ENCODE data around the gene LCA5. TPM values are rescaled to one million over a fixed set of nuclear protein-coding genes. Genes with fewer than 3 reads are reported as not detected.

LCA5 gene
- total RNA-seq, 1 experiment from 2014 or later, result 2.3 TPM

DNA sequence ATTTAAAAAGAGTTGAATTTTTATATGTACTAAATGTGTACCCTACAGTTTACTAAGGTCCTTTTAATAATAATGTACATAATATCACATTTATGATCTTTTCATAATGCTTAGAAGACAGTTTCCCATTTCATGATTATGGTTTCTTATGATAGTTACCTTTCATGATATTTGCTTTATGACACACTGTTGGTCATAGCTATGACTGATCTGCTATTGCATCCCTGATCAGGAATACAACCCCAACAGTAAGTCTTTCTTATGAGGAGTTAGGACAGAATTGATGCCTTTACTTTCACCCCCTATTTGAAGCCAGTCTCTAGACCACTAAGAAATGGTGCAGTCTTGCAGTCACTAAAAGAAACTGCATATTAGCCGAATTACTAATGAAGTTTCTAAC, 31.0 kb downstream of the LCA5 start:
- H2BK20ac ChIP-seq (ENCODE audit: low read depth, low read length, poor library complexity, severe bottlenecking), result no peak overlapping the region
- Mint-ChIP-seq H3K4me1 (no peaks in the 10 kb centered on the region), H3K27me3 (ENCODE audit: low read depth) (no peaks in the 10 kb centered on the region), H3K36me3 (ENCODE audit: insufficient read depth in 1 of 3, low read depth in 3 of 3) (peaks cover 2 to 19% (median 4%) of the 10 kb centered on the region in 3 experiments; a peak in 4 of 7 replicates), H3K27ac (no peak overlapping the region), H3K4me3 (no peak overlapping the region), H3K9me3 (no peaks in the 10 kb centered on the region)
- H3K27ac ChIP-seq (ENCODE audit: insufficient read length, low read depth, low read length), result no peak overlapping the region
- no CpG with 5 or more reads among the region's 1 CpG for WGBS (ENCODE audit: extremely low coverage, insufficient read length, low lambda C conversion rate)
- no peak for DNase-seq
- no peaks in the 10 kb centered on the region for H3K27me3 ChIP-seq (ENCODE audit: insufficient read depth, low read length)
- no peak overlapping the region for H2BK120ac ChIP-seq (ENCODE audit: low read depth, low read length, poor library complexity, severe bottlenecking)
- TF ChIP-seq, protein P1, sequence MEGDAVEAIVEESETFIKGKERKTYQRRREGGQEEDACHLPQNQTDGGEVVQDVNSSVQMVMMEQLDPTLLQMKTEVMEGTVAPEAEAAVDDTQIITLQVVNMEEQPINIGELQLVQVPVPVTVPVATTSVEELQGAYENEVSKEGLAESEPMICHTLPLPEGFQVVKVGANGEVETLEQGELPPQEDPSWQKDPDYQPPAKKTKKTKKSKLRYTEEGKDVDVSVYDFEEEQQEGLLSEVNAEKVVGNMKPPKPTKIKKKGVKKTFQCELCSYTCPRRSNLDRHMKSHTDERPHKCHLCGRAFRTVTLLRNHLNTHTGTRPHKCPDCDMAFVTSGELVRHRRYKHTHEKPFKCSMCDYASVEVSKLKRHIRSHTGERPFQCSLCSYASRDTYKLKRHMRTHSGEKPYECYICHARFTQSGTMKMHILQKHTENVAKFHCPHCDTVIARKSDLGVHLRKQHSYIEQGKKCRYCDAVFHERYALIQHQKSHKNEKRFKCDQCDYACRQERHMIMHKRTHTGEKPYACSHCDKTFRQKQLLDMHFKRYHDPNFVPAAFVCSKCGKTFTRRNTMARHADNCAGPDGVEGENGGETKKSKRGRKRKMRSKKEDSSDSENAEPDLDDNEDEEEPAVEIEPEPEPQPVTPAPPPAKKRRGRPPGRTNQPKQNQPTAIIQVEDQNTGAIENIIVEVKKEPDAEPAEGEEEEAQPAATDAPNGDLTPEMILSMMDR (conservative IDR thresholded peaks at IDR 0.05), result no peak
- no peak overlapping the region for H3K18ac ChIP-seq (ENCODE audit: insufficient read length, low read depth, low read length)
- no peak overlapping the region for H3K14ac ChIP-seq (ENCODE audit: insufficient read depth, low read length)
- H2BK12ac ChIP-seq (ENCODE audit: insufficient read length, low read depth, low read length), result no peak overlapping the region
- no peak overlapping the region for H2AK5ac ChIP-seq (ENCODE audit: insufficient read length, low read length)
- H4K20me1 ChIP-seq (ENCODE audit: control insufficient read depth, insufficient read depth, insufficient read length), result no peaks in the 10 kb centered on the region
- no peak overlapping the region for H2BK5ac ChIP-seq (ENCODE audit: insufficient read length, low read length)
- H4K91ac ChIP-seq (ENCODE audit: insufficient read length, low read depth, low read length), result no peak overlapping the region
- H3K4me1 ChIP-seq (ENCODE audit: insufficient read depth, low read length), result no peaks in the 10 kb centered on the region
- H3K79me1 ChIP-seq (ENCODE audit: insufficient read depth, low read depth, low read length, poor library complexity, severe bottlenecking), result no peaks in the 10 kb centered on the region
- H3K79me2 ChIP-seq (ENCODE audit: insufficient read depth, low read length), result no peaks in the 10 kb centered on the region
- no peak overlapping the region for H3K23ac ChIP-seq (ENCODE audit: insufficient read length, low read depth, low read length)
- H3K23me2 ChIP-seq (ENCODE audit: insufficient read length, low read depth, low read length, poor library complexity, severe bottlenecking), result no peaks in the 10 kb centered on the region
- H3K9me3 ChIP-seq (ENCODE audit: control insufficient read depth, low read depth, low read length), result no peaks in the 10 kb centered on the region
- no peak overlapping the region for H4K5ac ChIP-seq (ENCODE audit: insufficient read length, low read depth, low read length)
- no peak overlapping the region for H3K9ac ChIP-seq (ENCODE audit: extremely low read depth, insufficient read length, low read length)
- H3K4ac ChIP-seq (ENCODE audit: low read depth, low read length), result no peak overlapping the region
- H3K4me2 ChIP-seq (ENCODE audit: insufficient read depth, insufficient read length, low read length), result no peak overlapping the region
- H3T11ph ChIP-seq (ENCODE audit: low read length), result no peak overlapping the region
- no peak overlapping the region for H3K56ac ChIP-seq (ENCODE audit: insufficient read length, low read depth, low read length)
- H2AFZ ChIP-seq (ENCODE audit: low read length), result no peak overlapping the region
- H4K8ac ChIP-seq (replicated peaks; ENCODE audit: insufficient read length, low read depth, low read length), result no peak overlapping the region
- H2BK15ac ChIP-seq (ENCODE audit: low read depth, low read length), result no peak overlapping the region
